RWPE1 (cell line): ENCODE results near the gene DBNDD1.
A peak's percentile ranks its signal among the peaks of the same experiment; 100 is the strongest.

ENCODE experiments used
- CTCF ChIA-PET: fragments of 350-600 bp; sonication (Branson Sonifier 250); formaldehyde crosslinking; extraction: SDS; loops from one replicate; lab custom pipeline; 2021; lab: Yijun Ruan, JAX
- POLR2A ChIA-PET: fragments of 400-600 bp; formaldehyde crosslinking; extraction: SDS; loops from one replicate; lab custom pipeline; 2020; ENCODE audit warnings: antibody characterized with exemption; ENCODE audit not compliant: low non-redundant PET; lab: Yijun Ruan, JAX
- DNase-seq: peaks from one replicate; pipeline ENCODE4 v3.0.0; 2012; ENCODE audit warnings: low spot score
- H3K27ac ChIP-seq: fragments of 450-650 bp; 2 replicates; pipeline ENCODE4 v1.5.1; 2017
- CTCF ChIP-seq: fragments of 450-650 bp; conservative IDR thresholded peaks from 2 replicates; pipeline ENCODE4 v1.5.1; 2017; ENCODE audit warnings: low read depth, mild to moderate bottlenecking

DBNDD1 gene

GRCh38 chr16:90046122-90046970 lies 27.1 kb upstream of the DBNDD1 start:
- POLR2A ChIA-PET, result no interaction called here
- CTCF ChIA-PET, result interaction anchor here (0.6 to 1.7 kb wide), 3 partner anchors 28 to 102 kb away, joined by 3 to 5 read pairs (median 4); partner anchors contain the start of gene DBNDD1
- no peak for DNase-seq
- TF ChIP-seq CTCF, result no peak
- H3K27ac ChIP-seq, result no peak overlapping the region

DNA sequence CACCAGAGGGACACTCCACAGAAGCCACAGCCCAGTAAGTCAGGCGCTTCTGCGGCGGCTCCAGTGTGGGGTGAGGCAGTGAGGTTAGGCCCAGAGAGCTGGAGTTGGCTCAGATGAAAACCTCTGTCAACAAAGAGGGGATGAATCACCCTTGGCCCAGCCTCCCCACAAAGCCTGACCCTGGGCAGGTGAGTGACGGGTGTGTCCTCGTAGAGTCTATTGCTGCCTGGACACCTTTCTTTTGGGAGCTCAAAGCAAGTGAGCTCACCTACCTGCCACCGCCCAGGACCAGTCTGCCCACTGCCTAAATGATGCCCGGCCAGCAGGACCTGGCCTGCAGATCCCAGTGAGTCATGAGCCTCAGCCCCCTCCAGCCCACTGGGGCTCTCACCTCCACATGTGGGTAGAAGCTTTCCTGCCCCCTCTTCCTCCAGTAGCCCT lies 24.9 kb upstream of the DBNDD1 start:
- ChIA-PET CTCF (interaction anchor here (0.7 to 0.9 kb wide), 2 partner anchors 24 to 38 kb away, joined by 3 read pairs; no protein-coding TSS in a partner anchor), POLR2A (no interaction called here)
- peak overlapping the region; percentile 58 for H3K27ac ChIP-seq
- DNase-seq, result peak; percentile 93
- TF ChIP-seq CTCF, result no peak

DNA sequence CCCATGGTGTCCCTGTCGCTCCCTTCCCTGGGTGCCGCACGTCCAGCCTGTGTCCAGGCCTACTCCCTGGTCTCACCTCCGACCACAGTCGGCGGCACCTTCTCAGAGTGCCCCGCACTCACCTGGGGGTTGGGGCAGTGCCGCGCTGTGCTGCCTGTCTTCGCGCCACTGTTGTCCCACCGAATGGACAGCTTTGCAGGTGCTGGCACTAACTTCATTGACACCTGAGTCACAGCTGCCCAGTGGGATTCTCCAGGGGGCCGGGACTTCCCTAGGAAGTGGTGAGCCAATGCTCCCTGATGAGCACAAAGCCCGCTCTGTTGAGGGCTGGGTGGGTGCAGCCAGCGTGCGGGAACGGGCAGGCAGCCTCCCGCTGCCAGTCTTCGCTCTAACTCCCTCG lies 24.3 kb upstream of the DBNDD1 start:
- ChIA-PET CTCF (no interaction called here), POLR2A (no interaction called here)
- DNase-seq, result no peak
- no peak for TF ChIP-seq CTCF
- H3K27ac ChIP-seq, result peak overlapping the region; percentile 58

DNA sequence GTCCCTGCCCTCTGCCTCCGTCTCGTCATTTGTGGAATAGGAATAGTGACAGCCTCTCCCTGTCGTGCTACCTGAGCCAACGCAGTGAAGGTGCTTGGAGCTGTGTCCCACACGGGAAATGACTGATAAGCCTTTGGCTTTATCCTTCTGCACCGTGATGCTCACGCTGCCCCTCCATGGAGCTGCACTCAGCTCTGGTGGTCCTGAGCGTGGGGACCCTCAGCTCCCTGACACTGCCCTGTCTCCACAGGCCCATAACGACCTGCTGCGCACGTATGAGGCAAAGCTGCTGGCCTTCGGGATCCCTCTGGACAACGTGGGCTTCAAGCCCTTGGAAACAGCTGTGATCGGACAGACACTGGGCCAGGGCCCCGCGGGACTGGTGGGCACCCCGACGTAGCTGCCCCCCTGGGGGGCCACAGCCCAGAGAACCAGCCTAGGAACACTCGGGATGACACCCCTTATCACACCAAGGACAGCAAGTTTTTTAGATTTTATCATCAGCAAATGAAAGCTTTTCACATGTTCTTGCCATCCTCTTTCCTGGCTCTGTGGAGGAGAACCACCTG lies 23.8 kb upstream of the DBNDD1 start:
- POLR2A ChIA-PET, result no interaction called here
- CTCF ChIA-PET, result no interaction called here
- no peak overlapping the region; the same call in 1 of the 2 replicates for H3K27ac ChIP-seq
- TF ChIP-seq CTCF, result no peak
- DNase-seq, result no peak

GRCh38 chr16:90041896-90042473 lies 22.7 kb upstream of the DBNDD1 start:
- DNase-seq, result no peak
- POLR2A ChIA-PET, result no interaction called here
- TF ChIP-seq CTCF, result no peak
- CTCF ChIA-PET, result no interaction called here
- H3K27ac ChIP-seq, result no peak overlapping the region
